Adrenal gland (tissue), 12 donors: ENCODE results near the gene BCKDHA. TPM values are rescaled to one million over a fixed set of nuclear protein-coding genes. Genes with fewer than 3 reads are reported as not detected.
A peak's percentile ranks its signal among the peaks of the same experiment; 100 is the strongest.
"Not testable (repeated sequence)": the region's sequence is repeated elsewhere in the genome, so short reads cannot be mapped to it uniquely, and the experiment has no call there.

Experiments used
- DNase-seq, 7 donors: peaks; one replicate each; pipeline ENCODE4 v3.0.0-alpha.2; 2019 to 2020
- H3K27ac ChIP-seq, 5 donors: fragments of 200-600 bp; sonication (generic) in 4 of 5; 1 replicate in 3 of 5; 2 replicates in 2 of 5; pipeline versions ENCODE4 v1.5.1 to v1.8.0; 2016 to 2020; ENCODE audit warnings: mild to moderate bottlenecking in 1 of 5
- H3K27me3 ChIP-seq: fragments of 200-600 bp; 2 replicates; pipeline ENCODE4 v1.8.0; 2021
- H3K36me3 ChIP-seq, 2 donors: fragments of 200-600 bp; replicated peaks in 1 of 2; 1 replicate in 1 of 2; 2 replicates in 1 of 2; pipeline versions ENCODE4 v1.5.1 to v1.8.0; 2018 to 2022
- H3K4me1 ChIP-seq, 2 donors: fragments of 200-600 bp; replicated peaks in 1 of 2; 1 replicate in 1 of 2; 2 replicates in 1 of 2; pipeline versions ENCODE4 v1.5.1 to v1.8.0; 2018 to 2021
- H3K4me3 ChIP-seq, 4 donors: fragments of 200-600 bp; sonication (generic) in 3 of 4; one replicate each; pipeline ENCODE4 v1.5.1; 2016 to 2018
- H3K9me3 ChIP-seq, 3 donors: fragments of 200-600 bp; sonication (generic) in 1 of 3; replicated peaks in 1 of 3; 1 replicate in 2 of 3; 2 replicates in 1 of 3; pipeline versions ENCODE4 v1.5.1 to v1.8.0; 2016 to 2021
- POLR2A ChIP-seq, 2 donors: fragments of 450-650 bp; IDR thresholded peaks; one replicate each; pipeline ENCODE4 v1.6.1; 2017; ENCODE audit warnings: antibody characterized with exemption in 2 of 2, mild to moderate bottlenecking in 2 of 2, moderate library complexity in 1 of 2
- WGBS, 4 donors: extraction: QIAGEN DNeasy Blood & Tissue Kit in 2 of 4; methylation state at CpG; one replicate each; pipeline versions ENCODE4 v1.1.5 to v1.1.7; 2013 to 2017; 5-methylcytosine and 5-hydroxymethylcytosine counted together
- intact Hi-C, 2 donors: fragments of 100-400 bp; cut with DNase I; formaldehyde crosslinking; loops; one replicate each; pipeline versions ENCODE4 v1.14.1 to v1.15.0; 2022 to 2023
- polyA plus RNA-seq, 3 donors: library from polyadenylated mRNA; stranded (reverse); fragments of 200-250 nt in 2 of 3; fragments of 350-450 nt in 1 of 3; fragmentation: Illumina TruSeq in 1 of 3; extraction: RNeasy Lipid Tissue Mini Kit (QIAGEN cat#74804) in 1 of 3; gene quantifications; one replicate each; pipeline ENCODE4 v1.2.3, GENCODE V29; 2013 to 2014
- small RNA-seq, 2 donors: library from RNA; depleted of rRNA; stranded (forward); fragments of <200 nt; gene quantifications; one replicate each; pipeline ENCODE3, GENCODE V24; 2016
- total RNA-seq, 9 donors: library from RNA; depleted of rRNA in 4 of 9; stranded (reverse); fragments of >200 nt in 4 of 9; fragments of 120-200 nt in 1 of 9; fragmentation: NEBNext Ultra II Directional in 1 of 9; extraction: Animal tissue kit (Norgen Biotek cat#: 25700) in 1 of 9; gene quantifications; one replicate each; pipeline versions ENCODE4 v1.1.0 to v1.2.4, GENCODE V29; 2013 to 2023
- TF ChIP-seq, protein P1 (sequence below), 6 experiments: fragments of 450-650 bp in 4 of 6; fragments of 200-600 bp in 2 of 6; sonication (generic) in 1 of 6; IDR thresholded peaks; 1 replicate in 5 of 6; 2 replicates in 1 of 6; pipeline versions ENCODE4 v1.5.1 to v1.8.0; 2016 to 2021; ENCODE audit warnings: antibody characterized with exemption in 6 of 6, mild to moderate bottlenecking in 2 of 6, moderate library complexity in 1 of 6
- donor health status: healthy with polysubstance abuse.
- donor health status: Bipolar disorder and iron deficiency.
- donor health status: DM: yes; HTN: yes; CAD: no.
- donor health status: DM: no; HTN: no; CAD: no.
- donor health status: DM: no; HTN: no; CAD: no.
- donor health status: DM: yes; HTN: yes; CAD: no.

The BCKDHA gene
- total and polyA plus RNA-seq, 12 donors, result 17.6 to 294 (median 100) TPM

- H3K27ac ChIP-seq, result no peak overlapping the region
- H3K9me3 ChIP-seq, result no peaks in the 10 kb centered on the region
- WGBS, 4 donors, result 65 to 78% (median 70%) methylated on average over 6 of the region's 6 CpGs
- no peaks in the 10 kb centered on the region for H3K36me3 ChIP-seq
- TF ChIP-seq, protein P1, sequence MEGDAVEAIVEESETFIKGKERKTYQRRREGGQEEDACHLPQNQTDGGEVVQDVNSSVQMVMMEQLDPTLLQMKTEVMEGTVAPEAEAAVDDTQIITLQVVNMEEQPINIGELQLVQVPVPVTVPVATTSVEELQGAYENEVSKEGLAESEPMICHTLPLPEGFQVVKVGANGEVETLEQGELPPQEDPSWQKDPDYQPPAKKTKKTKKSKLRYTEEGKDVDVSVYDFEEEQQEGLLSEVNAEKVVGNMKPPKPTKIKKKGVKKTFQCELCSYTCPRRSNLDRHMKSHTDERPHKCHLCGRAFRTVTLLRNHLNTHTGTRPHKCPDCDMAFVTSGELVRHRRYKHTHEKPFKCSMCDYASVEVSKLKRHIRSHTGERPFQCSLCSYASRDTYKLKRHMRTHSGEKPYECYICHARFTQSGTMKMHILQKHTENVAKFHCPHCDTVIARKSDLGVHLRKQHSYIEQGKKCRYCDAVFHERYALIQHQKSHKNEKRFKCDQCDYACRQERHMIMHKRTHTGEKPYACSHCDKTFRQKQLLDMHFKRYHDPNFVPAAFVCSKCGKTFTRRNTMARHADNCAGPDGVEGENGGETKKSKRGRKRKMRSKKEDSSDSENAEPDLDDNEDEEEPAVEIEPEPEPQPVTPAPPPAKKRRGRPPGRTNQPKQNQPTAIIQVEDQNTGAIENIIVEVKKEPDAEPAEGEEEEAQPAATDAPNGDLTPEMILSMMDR (IDR thresholded peaks at IDR 0.05), result no peak
- TF ChIP-seq POLR2A (IDR thresholded peaks at IDR 0.05), result no peak
- no peak overlapping the region for H3K4me3 ChIP-seq
- H3K27me3 ChIP-seq, result peaks cover 30% of the 10 kb centered on the region
- intact Hi-C loops, result no loop called here
- no peak for DNase-seq
- H3K4me1 ChIP-seq, result no peaks in the 10 kb centered on the region
Observed at GRCh38 chr19:41462497-41462896, 64.9 kb downstream of the BCKDHA start.

- H3K4me3 ChIP-seq, H3K27ac ChIP-seq, H3K9me3 ChIP-seq, H3K4me1 ChIP-seq, H3K36me3 ChIP-seq, intact Hi-C loops: not testable (repeated sequence)
- peaks cover 32% of the 10 kb centered on the region for H3K27me3 ChIP-seq
- WGBS, 4 donors, result 67 to 78% (median 77%) methylated on average over 20 to 22 of the region's 22 CpGs
- DNase-seq, result peak in 1 of 7 donors; percentile 18
Observed at GRCh38 chr19:41463257-41464256, 65.9 kb downstream of the BCKDHA start.

Small RNA genes lying within 50 kb of the gene (small RNA-seq; reads per million reads assigned to genes)
- 0 reads per million in 2 donors for gene RF00017

Other genes starting within 250 kb of the BCKDHA start
- 1 to 10 TPM in 8 of 9 donors, under 1 TPM in 1; 0.06 to 4.7 (median 2.2) TPM for gene CYP2S1, start 204.6 kb upstream of the BCKDHA start, total RNA-seq
- gene CYP2S1, start 204.6 kb upstream of the BCKDHA start, polyA plus RNA-seq, result 1 to 10 TPM in 2 of 3 donors, under 1 TPM in 1; 0.84 to 1.2 (median 1.2) TPM
- gene AXL, start 178.6 kb upstream of the BCKDHA start, total RNA-seq, result 100 to 1,000 TPM in 1 of 9 donors, 10 to 100 TPM in 8; 34.3 to 105 (median 61.3) TPM
- gene AXL, start 178.6 kb upstream of the BCKDHA start, polyA plus RNA-seq, result 10 to 100 TPM; 12.0 to 18.1 (median 16.8) TPM
- 100 to 1,000 TPM in 8 of 9 donors, 10 to 100 TPM in 1; 55.8 to 175 (median 146) TPM for gene HNRNPUL1, start 133.4 kb upstream of the BCKDHA start, total RNA-seq
- gene HNRNPUL1, start 133.4 kb upstream of the BCKDHA start, polyA plus RNA-seq, result 100 to 1,000 TPM in 2 of 3 donors, 10 to 100 TPM in 1; 90.4 to 130 (median 101) TPM
- 10 to 100 TPM in 7 of 9 donors, 1 to 10 TPM in 2; 8.2 to 25.6 (median 18.9) TPM for gene CCDC97, start 87.6 kb upstream of the BCKDHA start, total RNA-seq
- gene CCDC97, start 87.6 kb upstream of the BCKDHA start, polyA plus RNA-seq, result 10 to 100 TPM in 1 of 3 donors, 1 to 10 TPM in 2; 9.4 to 17.4 (median 10.0) TPM
- 10 to 100 TPM in 8 of 9 donors, 1 to 10 TPM in 1; 1.6 to 75.9 (median 38.2) TPM for gene TGFB1, start 43.9 kb upstream of the BCKDHA start, total RNA-seq
- gene TGFB1, start 43.9 kb upstream of the BCKDHA start, polyA plus RNA-seq, result 10 to 100 TPM in 2 of 3 donors, 1 to 10 TPM in 1; 8.7 to 37.9 (median 17.1) TPM
- 10 to 100 TPM in 5 of 9 donors, 1 to 10 TPM in 4; 6.4 to 16.8 (median 12.1) TPM for gene B9D2, start 33.7 kb upstream of the BCKDHA start, total RNA-seq
- gene B9D2, start 33.7 kb upstream of the BCKDHA start, polyA plus RNA-seq, result 10 to 100 TPM in 1 of 3 donors, 1 to 10 TPM in 2; 2.7 to 14.4 (median 8.9) TPM
- 10 to 100 TPM in 2 of 9 donors, 1 to 10 TPM in 7; 2.0 to 13.5 (median 9.4) TPM for gene TMEM91, start 21.3 kb upstream of the BCKDHA start, total RNA-seq
- 10 to 100 TPM in 2 of 3 donors, 1 to 10 TPM in 1; 1.9 to 88.6 (median 30.6) TPM for gene TMEM91, start 21.3 kb upstream of the BCKDHA start, polyA plus RNA-seq
- gene EXOSC5, start 459 bp upstream of the BCKDHA start, total RNA-seq, result 10 to 100 TPM; 12.2 to 73.7 (median 28.5) TPM
- gene EXOSC5, start 459 bp upstream of the BCKDHA start, polyA plus RNA-seq, result 10 to 100 TPM in 2 of 3 donors, 1 to 10 TPM in 1; 4.2 to 38.7 (median 18.4) TPM
- 1 to 10 TPM in 7 of 9 donors, under 1 TPM in 2; 0.30 to 6.5 (median 2.0) TPM for gene B3GNT8, start 29.6 kb downstream of the BCKDHA start, total RNA-seq
- 1 to 10 TPM in 2 of 3 donors, under 1 TPM in 1; 0.15 to 3.5 (median 1.2) TPM for gene B3GNT8, start 29.6 kb downstream of the BCKDHA start, polyA plus RNA-seq
- 10 to 100 TPM; 35.5 to 60.9 (median 46.5) TPM for gene DMAC2, start 42.1 kb downstream of the BCKDHA start, total RNA-seq
- gene DMAC2, start 42.1 kb downstream of the BCKDHA start, polyA plus RNA-seq, result 10 to 100 TPM; 30.7 to 50.1 (median 45.3) TPM
- gene ERICH4, start 45.3 kb downstream of the BCKDHA start, total RNA-seq, result not detected
- gene ERICH4, start 45.3 kb downstream of the BCKDHA start, polyA plus RNA-seq, result under 1 TPM in 1 of 3 donors, not detected in 2; 0.10 TPM
- 1 to 10 TPM in 7 of 9 donors, under 1 TPM in 1, not detected in 1; 0.50 to 4.7 (median 2.3) TPM for gene CEACAM21, start 178.3 kb downstream of the BCKDHA start, total RNA-seq
- gene CEACAM21, start 178.3 kb downstream of the BCKDHA start, polyA plus RNA-seq, result 1 to 10 TPM; 1.2 to 1.7 (median 1.5) TPM
- 1 to 10 TPM in 3 of 9 donors, under 1 TPM in 3, not detected in 3; 0.19 to 1.6 (median 0.84) TPM for gene CEACAM4, start 229.3 kb downstream of the BCKDHA start, total RNA-seq
- under 1 TPM; 0.32 to 0.95 (median 0.84) TPM for gene CEACAM4, start 229.3 kb downstream of the BCKDHA start, polyA plus RNA-seq